Measurements from ENCODE around the gene RTN4IP1. TPM values are rescaled to one million over a fixed set of nuclear protein-coding genes. Genes with fewer than 3 reads are reported as not detected.

The RTN4IP1 gene
- total and polyA plus RNA-seq, 9 of the 15 experiments (the other 6 are each of a cell fraction or from before 2014, with no cell fraction given), result 17.9 to 46.0 (median 22.2) TPM

- BruUV-seq (replicated peaks), result no TSS peak
- FAIRE-seq, result no peak
- Histone ChIP-seq H3K4me2 (ENCODE audit: insufficient read depth, low read length) (no peak overlapping the region), H3K9me3 (replicated peaks; ENCODE audit: control insufficient read depth, insufficient read depth, low read depth, low read length) (no peaks in the 10 kb centered on the region), H3K4me1 (replicated peaks in 1 of 2; ENCODE audit: control insufficient read depth in 2 of 2, insufficient read depth in 2 of 2, low read length in 2 of 2) (no peaks in the 10 kb centered on the region), H3K27ac (ENCODE audit: extremely low read depth, low read depth, low read length) (no peak overlapping the region), H3K36me3 (ENCODE audit: control insufficient read depth, insufficient read depth, low read length) (no peaks in the 10 kb centered on the region), H3K27me3 (ENCODE audit: control insufficient read depth in 2 of 2, insufficient read depth in 2 of 2, low read length in 2 of 2) (peaks cover 6 to 12% of the 10 kb centered on the region in 2 experiments; a peak in 3 of 5 replicates), H3K9ac (ENCODE audit: insufficient read depth in 1 of 2, low read depth in 2 of 2, low read length in 2 of 2) (no peak overlapping the region), H3K79me2 (ENCODE audit: control insufficient read depth, insufficient read depth, low read length) (no peaks in the 10 kb centered on the region), H3K4me3 (no peak overlapping the region), H3K9me1 (ENCODE audit: control insufficient read depth, insufficient read depth, low read length) (no peaks in the 10 kb centered on the region), H2AFZ (ENCODE audit: low read depth, low read length) (no peak overlapping the region), H4K20me1 (replicated peaks; ENCODE audit: control insufficient read depth, insufficient read depth, low read length) (no peaks in the 10 kb centered on the region)
- no peak for ATAC-seq
- POLR2A ChIA-PET, result no interaction called here
- in situ Hi-C loops (cut with MboI) (loop anchor here (25.0 kb wide), 1 partner anchor 429 kb away; no protein-coding TSS in a partner anchor), intact Hi-C loops (cut with micrococcal nuclease) (no loop called here)
- no peak for DNase-seq (ENCODE audit: extremely low read depth in 1 of 4, low spot score in 3 of 4)
- CTCF ChIA-PET (ENCODE audit: low intra/inter-chr PET ratio), result interaction anchor here (0.5 to 0.6 kb wide), 2 partner anchors 387 to 1145 kb away, joined by 3 read pairs; no protein-coding TSS in a partner anchor
- 41% methylated on average over 4 of the region's 4 CpGs for WGBS (ENCODE audit: insufficient coverage, low coverage, missing lambda C conversion rate)
- TF ChIP-seq BMI1 (IDR thresholded peaks at IDR 0.05; ENCODE audit: low read length), result no peak
- TF ChIP-seq, protein P1, sequence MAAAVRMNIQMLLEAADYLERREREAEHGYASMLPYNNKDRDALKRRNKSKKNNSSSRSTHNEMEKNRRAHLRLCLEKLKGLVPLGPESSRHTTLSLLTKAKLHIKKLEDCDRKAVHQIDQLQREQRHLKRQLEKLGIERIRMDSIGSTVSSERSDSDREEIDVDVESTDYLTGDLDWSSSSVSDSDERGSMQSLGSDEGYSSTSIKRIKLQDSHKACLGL (CRISPR knock-in tag; IDR thresholded peaks at IDR 0.05; ENCODE audit: borderline replicate concordance, poor library complexity, severe bottlenecking), result no peak
- TF ChIP-seq ARHGAP35 (IDR thresholded peaks at IDR 0.05; ENCODE audit: partially characterized antibody), result no peak
- no peak for TF ChIP-seq ZBTB11 (CRISPR knock-in tag; IDR thresholded peaks at IDR 0.05)
- TF ChIP-seq NELFE (IDR thresholded peaks at IDR 0.05; ENCODE audit: insufficient read depth, insufficient read length), result no peak
Observed at GRCh38 chr6:106558364-106558763, 70.9 kb downstream of the RTN4IP1 start.

Measured in K562 (cell line).